ENCODE measurements around the gene FHIT. TPM values are rescaled to one million over a fixed set of nuclear protein-coding genes. Genes with fewer than 3 reads are reported as not detected.

FHIT gene
- total RNA-seq, 1 experiment from 2014 or later, result 9.8 TPM

DNA sequence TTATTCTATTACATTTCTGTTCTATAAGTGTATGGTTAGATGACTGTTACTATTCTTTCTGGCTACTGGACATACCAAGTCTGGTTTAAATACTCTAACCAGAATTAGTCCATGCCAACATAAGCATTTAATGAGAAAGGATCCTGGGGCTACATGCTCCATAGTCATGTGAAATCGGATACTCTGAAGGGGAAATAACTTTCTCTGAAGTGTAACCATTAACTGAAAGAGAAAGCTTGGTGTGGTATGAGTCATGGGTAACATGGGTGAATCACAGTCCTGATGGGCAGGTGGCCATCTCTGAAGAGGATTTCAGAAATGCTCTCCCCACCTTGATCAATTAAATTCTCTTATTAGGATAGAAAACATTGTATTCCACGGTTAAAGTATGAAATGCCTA lies 69.4 kb downstream of the FHIT start:
- Histone ChIP-seq H3K9me2 (ENCODE audit: insufficient read depth) (no peaks in the 10 kb centered on the region), H3F3A (ENCODE audit: insufficient read depth, low read depth) (no peaks in the 10 kb centered on the region), H3K9me3 (ENCODE audit: insufficient read depth, low read depth) (no peaks in the 10 kb centered on the region), H3K36me3 (ENCODE audit: low read depth) (no peaks in the 10 kb centered on the region), H2AFZ (no peak overlapping the region), H4K20me1 (ENCODE audit: insufficient read depth) (no peaks in the 10 kb centered on the region), H3K79me2 (ENCODE audit: low read depth) (no peaks in the 10 kb centered on the region), H3K27ac (no peak overlapping the region), H3K27me3 (ENCODE audit: insufficient read depth, low read depth) (no peaks in the 10 kb centered on the region), H3K4me1 (replicated peaks; ENCODE audit: insufficient read depth) (no peaks in the 10 kb centered on the region; the same call in 1 of the 2 replicates), H3K4me2 (no peak overlapping the region), H3K4me3 (no peak overlapping the region)
- no TSS peak for BruUV-seq (replicated peaks)
- CTCF ChIA-PET, result no interaction called here
- intact Hi-C loops (cut with micrococcal nuclease; ENCODE audit: unreplicated experiment), result loop anchor here (2.0 kb wide), 1 partner anchor 69 kb away; the partner anchor contains the start of gene FHIT
- TF ChIP-seq EZH2 (IDR thresholded peaks at IDR 0.05; ENCODE audit: low read depth), result no peak
- TF ChIP-seq, protein P1, sequence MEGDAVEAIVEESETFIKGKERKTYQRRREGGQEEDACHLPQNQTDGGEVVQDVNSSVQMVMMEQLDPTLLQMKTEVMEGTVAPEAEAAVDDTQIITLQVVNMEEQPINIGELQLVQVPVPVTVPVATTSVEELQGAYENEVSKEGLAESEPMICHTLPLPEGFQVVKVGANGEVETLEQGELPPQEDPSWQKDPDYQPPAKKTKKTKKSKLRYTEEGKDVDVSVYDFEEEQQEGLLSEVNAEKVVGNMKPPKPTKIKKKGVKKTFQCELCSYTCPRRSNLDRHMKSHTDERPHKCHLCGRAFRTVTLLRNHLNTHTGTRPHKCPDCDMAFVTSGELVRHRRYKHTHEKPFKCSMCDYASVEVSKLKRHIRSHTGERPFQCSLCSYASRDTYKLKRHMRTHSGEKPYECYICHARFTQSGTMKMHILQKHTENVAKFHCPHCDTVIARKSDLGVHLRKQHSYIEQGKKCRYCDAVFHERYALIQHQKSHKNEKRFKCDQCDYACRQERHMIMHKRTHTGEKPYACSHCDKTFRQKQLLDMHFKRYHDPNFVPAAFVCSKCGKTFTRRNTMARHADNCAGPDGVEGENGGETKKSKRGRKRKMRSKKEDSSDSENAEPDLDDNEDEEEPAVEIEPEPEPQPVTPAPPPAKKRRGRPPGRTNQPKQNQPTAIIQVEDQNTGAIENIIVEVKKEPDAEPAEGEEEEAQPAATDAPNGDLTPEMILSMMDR (conservative IDR thresholded peaks at IDR 0.05), result no peak
- POLR2A ChIA-PET (ENCODE audit: unreplicated experiment), result interaction anchor here (0.5 to 0.6 kb wide), 2 partner anchors 200 to 341 kb away, joined by 4 to 5 read pairs; no protein-coding TSS in a partner anchor
- DNase-seq, result peak; percentile 15 to 64

DNA sequence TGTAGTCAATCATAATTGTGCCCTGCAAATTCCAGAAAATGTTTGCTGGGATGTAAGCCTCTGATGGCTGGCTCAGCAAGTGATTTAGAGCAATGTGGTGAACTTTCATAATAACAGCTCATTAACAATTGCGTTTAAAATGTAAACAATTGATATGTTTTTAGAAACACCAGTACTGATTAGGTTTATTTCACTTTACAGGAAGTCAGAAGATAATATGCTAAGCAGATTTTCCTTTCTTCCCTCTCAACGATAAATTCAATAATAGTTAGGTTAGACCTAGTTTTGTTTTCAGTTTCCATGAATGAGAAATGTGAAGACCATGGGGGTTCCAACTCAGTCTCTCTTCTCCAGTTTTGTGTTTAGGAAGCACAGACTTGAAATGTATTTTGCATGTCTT lies 71.0 kb downstream of the FHIT start:
- no peak overlapping the region for H3K4me2 ChIP-seq
- no peak overlapping the region for H3K27ac ChIP-seq
- H3F3A ChIP-seq (ENCODE audit: insufficient read depth, low read depth), result no peaks in the 10 kb centered on the region
- H3K9me3 ChIP-seq (ENCODE audit: insufficient read depth, low read depth), result no peaks in the 10 kb centered on the region
- TF ChIP-seq, protein P1 (conservative IDR thresholded peaks at IDR 0.05), result no peak
- no peak for TF ChIP-seq EZH2 (IDR thresholded peaks at IDR 0.05; ENCODE audit: low read depth)
- no peaks in the 10 kb centered on the region for H3K79me2 ChIP-seq (ENCODE audit: low read depth)
- intact Hi-C loops (cut with micrococcal nuclease; ENCODE audit: unreplicated experiment), result no loop called here
- no peaks in the 10 kb centered on the region for H3K27me3 ChIP-seq (ENCODE audit: insufficient read depth, low read depth)
- H3K4me3 ChIP-seq, result no peak overlapping the region
- CTCF ChIA-PET, result no interaction called here
- no peak overlapping the region for H2AFZ ChIP-seq
- POLR2A ChIA-PET (ENCODE audit: unreplicated experiment), result no interaction called here
- H3K4me1 ChIP-seq (replicated peaks; ENCODE audit: insufficient read depth), result no peaks in the 10 kb centered on the region
- BruUV-seq (replicated peaks), result no TSS peak
- no peaks in the 10 kb centered on the region for H4K20me1 ChIP-seq (ENCODE audit: insufficient read depth)
- no peak for DNase-seq
- H3K9me2 ChIP-seq (ENCODE audit: insufficient read depth), result no peaks in the 10 kb centered on the region
- no peaks in the 10 kb centered on the region for H3K36me3 ChIP-seq (ENCODE audit: low read depth)

DNA sequence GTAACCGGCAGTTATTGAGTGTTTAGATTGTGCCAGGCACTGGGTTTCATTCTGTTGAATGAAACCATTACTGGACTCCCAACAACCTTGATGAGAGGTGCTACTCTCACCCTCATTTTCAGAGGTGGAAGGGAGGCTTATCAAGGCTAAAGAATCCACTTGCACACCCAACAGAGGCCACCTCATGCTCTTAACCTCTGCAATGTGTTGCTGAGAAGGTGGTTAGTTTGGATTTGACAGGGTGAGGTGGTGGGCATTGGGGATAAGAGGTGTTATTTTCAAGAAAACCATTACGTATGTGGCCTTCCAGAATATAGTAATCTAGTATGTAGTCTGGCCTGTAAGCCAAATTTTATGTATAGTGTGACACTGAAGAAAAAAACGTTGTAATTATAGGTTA lies 73.1 kb downstream of the FHIT start:
- Histone ChIP-seq H3K9me3 (ENCODE audit: insufficient read depth, low read depth) (no peaks in the 10 kb centered on the region), H3F3A (ENCODE audit: insufficient read depth, low read depth) (no peaks in the 10 kb centered on the region), H3K4me3 (no peak overlapping the region), H3K79me2 (ENCODE audit: low read depth) (no peaks in the 10 kb centered on the region), H3K27me3 (ENCODE audit: insufficient read depth, low read depth) (no peaks in the 10 kb centered on the region), H3K27ac (no peak overlapping the region), H3K4me2 (no peak overlapping the region), H4K20me1 (ENCODE audit: insufficient read depth) (no peaks in the 10 kb centered on the region), H3K36me3 (ENCODE audit: low read depth) (no peaks in the 10 kb centered on the region), H3K9me2 (ENCODE audit: insufficient read depth) (no peaks in the 10 kb centered on the region), H2AFZ (no peak overlapping the region), H3K4me1 (replicated peaks; ENCODE audit: insufficient read depth) (no peaks in the 10 kb centered on the region)
- no peak for DNase-seq
- BruUV-seq (replicated peaks), result no TSS peak
- ChIA-PET CTCF (no interaction called here), POLR2A (ENCODE audit: unreplicated experiment) (no interaction called here)
- intact Hi-C loops (cut with micrococcal nuclease; ENCODE audit: unreplicated experiment), result no loop called here
- no peak for TF ChIP-seq EZH2 (IDR thresholded peaks at IDR 0.05; ENCODE audit: low read depth)
- TF ChIP-seq, protein P1 (conservative IDR thresholded peaks at IDR 0.05), result no peak

Measured in PC-9 (cell line).